Activated naive CD4-positive, alpha-beta T cell treated with anti-CD3 and anti-CD28 coated beads, Interleukin-2, amount 10 ng/mL, durations not matched to agents 7 days and 5 days (primary cell): Measurements from ENCODE around the gene SNTG2.
"Not testable (repeated sequence)": the region's sequence is repeated elsewhere in the genome, so short reads cannot be mapped to it uniquely, and the experiment has no call there.

ENCODE experiments used
- CTCF ChIA-PET: fragments of 350-600 bp; sonication (Branson Sonifier 250); formaldehyde crosslinking; loops from one replicate; lab custom pipeline; 2021; ENCODE audit warnings: antibody characterized with exemption; lab: Charles Lee
- DNase-seq: peaks from one replicate; pipeline ENCODE4 v3.0.0-alpha.2; 2020
- H3K27ac Mint-ChIP-seq: one replicate; pipeline ENCODE4 v1.8.0; 2021; ENCODE audit warnings: mild to moderate bottlenecking, moderate library complexity, mixed read lengths
- H3K27me3 Mint-ChIP-seq: one replicate; pipeline ENCODE4 v1.8.0; 2021; ENCODE audit warnings: mild to moderate bottlenecking, mixed read lengths
- H3K36me3 Mint-ChIP-seq: one replicate; pipeline ENCODE4 v1.8.0; 2021; ENCODE audit warnings: mixed read lengths
- H3K4me1 Mint-ChIP-seq: one replicate; pipeline ENCODE4 v1.8.0; 2021; ENCODE audit warnings: mixed read lengths
- H3K4me3 Mint-ChIP-seq: one replicate; pipeline ENCODE4 v1.8.0; 2021; ENCODE audit warnings: mild to moderate bottlenecking, moderate library complexity, mixed read lengths
- H3K9me3 Mint-ChIP-seq: one replicate; pipeline ENCODE4 v1.8.0; 2021; ENCODE audit warnings: mixed read lengths

The SNTG2 gene

GRCh38 chr2:950080-950966 is at the start of gene SNTG2:
Gene SNTG2 (plus strand): TSS chr2:950849. CDS start chr2:950997, 148 bp downstream.
- no peaks in the 10 kb centered on the region for H3K36me3 Mint-ChIP-seq
- peak within 1 kb of the TSS; percentile 68 for H3K4me3 Mint-ChIP-seq
- H3K9me3 Mint-ChIP-seq, result no peaks in the 10 kb centered on the region
- peak within 1 kb of the TSS; percentile 35 for H3K27ac Mint-ChIP-seq
- H3K27me3 Mint-ChIP-seq, result peaks cover 43% of the 10 kb centered on the region
- DNase-seq, result peak; percentile 74
- peaks cover 30% of the 10 kb centered on the region for H3K4me1 Mint-ChIP-seq
- CTCF ChIA-PET, result no interaction called here

DNA sequence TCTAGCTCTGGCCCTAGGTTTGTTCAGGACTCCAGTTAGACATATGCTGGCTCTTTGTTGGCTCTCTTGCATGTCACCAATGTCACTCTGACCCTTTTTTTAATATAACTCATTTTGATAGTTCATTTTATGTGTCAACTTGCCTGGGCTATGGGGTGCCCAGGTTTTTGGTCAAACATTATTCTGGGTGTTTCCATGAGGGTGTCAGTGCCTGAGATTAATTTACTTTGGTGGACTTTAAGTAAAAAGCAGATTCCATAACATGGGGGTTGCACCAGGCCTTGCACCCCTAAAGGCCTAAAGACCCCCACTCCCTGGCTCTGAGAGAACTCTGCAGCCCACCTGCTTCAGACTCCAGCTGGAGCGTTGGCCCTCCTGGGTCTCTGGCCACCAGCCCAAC is 48.1 kb upstream of the SNTG2 start:
- CTCF ChIA-PET, result interaction anchor here (0.7 kb wide), 1 partner anchor 884 kb away, joined by 3 read pairs; no protein-coding TSS in a partner anchor

GRCh38 chr2:903223-903900 is 47.3 kb upstream of the SNTG2 start:
- DNase-seq, result no peak
- no peak overlapping the region for H3K27ac Mint-ChIP-seq
- H3K36me3 Mint-ChIP-seq, result no peaks in the 10 kb centered on the region
- no peaks in the 10 kb centered on the region for H3K4me1 Mint-ChIP-seq
- no peaks in the 10 kb centered on the region for H3K27me3 Mint-ChIP-seq
- no peaks in the 10 kb centered on the region for H3K9me3 Mint-ChIP-seq
- H3K4me3 Mint-ChIP-seq, result no peak overlapping the region
- CTCF ChIA-PET, result interaction anchor here (0.7 kb wide), 1 partner anchor 884 kb away, joined by 3 read pairs; no protein-coding TSS in a partner anchor

More for the DNA sequence above, 48.1 kb upstream of the SNTG2 start:
- Mint-ChIP-seq H3K27ac (no peak overlapping the region), H3K4me3 (no peak overlapping the region), H3K27me3 (no peaks in the 10 kb centered on the region), H3K4me1 (no peaks in the 10 kb centered on the region), H3K9me3 (no peaks in the 10 kb centered on the region), H3K36me3 (no peaks in the 10 kb centered on the region)
- DNase-seq, result no peak

- H3K9me3 Mint-ChIP-seq, result no peaks in the 10 kb centered on the region
- H3K4me3 Mint-ChIP-seq, result no peak overlapping the region
- DNase-seq, result no peak
- H3K27me3 Mint-ChIP-seq, result no peaks in the 10 kb centered on the region
- no peaks in the 10 kb centered on the region for H3K4me1 Mint-ChIP-seq
- H3K36me3 Mint-ChIP-seq, result no peaks in the 10 kb centered on the region
- CTCF ChIA-PET, result no interaction called here
- no peak overlapping the region for H3K27ac Mint-ChIP-seq
Observed at GRCh38 chr2:904246-905024, 46.2 kb upstream of the SNTG2 start.

- Mint-ChIP-seq H3K4me3 (no peak overlapping the region), H3K36me3 (no peaks in the 10 kb centered on the region), H3K4me1 (no peaks in the 10 kb centered on the region), H3K9me3 (no peaks in the 10 kb centered on the region), H3K27me3 (no peaks in the 10 kb centered on the region), H3K27ac (no peak overlapping the region)
- CTCF ChIA-PET, result no interaction called here
- no peak for DNase-seq
Observed at GRCh38 chr2:905091-905832, 45.4 kb upstream of the SNTG2 start.

DNA sequence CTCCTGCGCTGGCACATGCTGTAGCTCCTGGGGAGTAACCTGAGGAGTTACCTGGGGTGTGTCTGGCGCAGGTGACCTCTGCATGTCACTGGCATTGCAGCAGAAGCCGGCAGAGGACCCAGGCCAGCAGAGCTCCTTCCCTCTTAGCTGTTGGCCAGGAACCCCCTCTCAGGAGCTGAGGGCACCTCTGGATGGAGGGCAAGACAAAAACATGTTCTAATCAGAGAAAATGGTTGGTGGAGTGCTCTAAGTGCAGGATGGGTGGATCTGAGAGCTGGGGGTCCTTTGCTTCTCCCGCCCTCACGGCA is 44.9 kb upstream of the SNTG2 start:
- Mint-ChIP-seq H3K27me3 (no peaks in the 10 kb centered on the region), H3K9me3 (peaks cover 3% of the 10 kb centered on the region), H3K4me3 (no peak overlapping the region), H3K4me1 (no peaks in the 10 kb centered on the region), H3K36me3 (no peaks in the 10 kb centered on the region), H3K27ac (no peak overlapping the region)
- DNase-seq, result no peak
- CTCF ChIA-PET, result no interaction called here

- H3K36me3 Mint-ChIP-seq, result no peaks in the 10 kb centered on the region
- H3K27me3 Mint-ChIP-seq, result no peaks in the 10 kb centered on the region
- no peaks in the 10 kb centered on the region for H3K4me1 Mint-ChIP-seq
- no peak for DNase-seq
- no peak overlapping the region for H3K4me3 Mint-ChIP-seq
- H3K27ac Mint-ChIP-seq, result no peak overlapping the region
- CTCF ChIA-PET, result no interaction called here
- peaks cover 5% of the 10 kb centered on the region for H3K9me3 Mint-ChIP-seq
Observed at GRCh38 chr2:907706-908105, 42.9 kb upstream of the SNTG2 start.

DNA sequence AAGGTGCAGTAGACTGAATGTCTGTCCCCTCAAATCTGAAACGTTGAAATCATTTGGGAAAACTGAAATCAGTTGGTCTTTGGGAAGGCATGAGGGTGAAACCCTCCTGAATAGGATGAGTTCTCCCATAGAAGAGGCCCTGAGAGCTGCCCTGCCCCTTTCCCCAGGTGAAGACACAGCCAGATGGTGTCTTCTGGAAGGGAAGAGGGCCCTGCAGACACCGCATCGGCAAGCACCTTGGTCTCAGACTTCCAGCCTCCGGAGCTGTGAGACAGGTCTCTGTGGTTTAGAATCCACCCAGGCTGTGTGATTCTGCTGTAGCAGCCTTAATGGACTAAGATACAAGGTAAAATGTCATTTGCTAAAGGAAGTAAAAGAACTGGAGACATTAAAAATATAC is 42.1 kb upstream of the SNTG2 start:
- H3K36me3 Mint-ChIP-seq, result no peaks in the 10 kb centered on the region
- no peaks in the 10 kb centered on the region for H3K4me1 Mint-ChIP-seq
- CTCF ChIA-PET, result no interaction called here
- no peak overlapping the region for H3K27ac Mint-ChIP-seq
- no peaks in the 10 kb centered on the region for H3K27me3 Mint-ChIP-seq
- no peak for DNase-seq
- no peak overlapping the region for H3K4me3 Mint-ChIP-seq
- peaks cover 5% of the 10 kb centered on the region for H3K9me3 Mint-ChIP-seq

DNA sequence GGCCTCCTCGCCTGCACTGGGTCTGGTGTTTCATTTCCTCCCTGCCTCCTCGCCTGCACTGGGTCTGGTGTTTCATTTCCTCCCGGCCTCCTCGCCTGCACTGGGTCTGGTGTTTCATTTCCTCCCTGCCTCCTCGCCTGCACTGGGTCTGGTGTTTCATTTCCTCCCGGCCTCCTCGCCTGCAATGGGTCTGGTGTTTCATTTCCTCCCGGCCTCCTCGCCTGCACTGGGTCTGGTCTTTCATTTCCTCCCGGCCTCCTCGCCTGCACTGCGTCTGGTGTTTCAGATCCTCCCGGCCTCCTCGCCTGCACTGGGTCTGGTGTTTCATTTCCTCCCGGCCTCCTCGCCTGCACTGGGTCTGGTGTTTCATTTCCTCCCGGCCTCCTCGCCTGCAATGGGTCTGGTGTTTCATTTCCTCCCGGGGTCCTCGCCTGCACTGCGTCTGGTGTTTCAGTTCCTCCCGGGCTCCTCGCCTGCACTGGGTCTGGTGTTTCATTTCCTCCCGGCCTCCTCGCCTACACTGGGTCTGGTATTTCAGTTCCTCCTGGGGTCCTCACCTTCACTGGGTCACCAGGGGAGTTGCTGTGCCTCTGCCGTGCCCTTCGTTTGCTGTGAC is 40.8 kb upstream of the SNTG2 start:
- H3K9me3 Mint-ChIP-seq, H3K27ac Mint-ChIP-seq, H3K4me3 Mint-ChIP-seq, DNase-seq, H3K36me3 Mint-ChIP-seq, CTCF ChIA-PET, H3K27me3 Mint-ChIP-seq, H3K4me1 Mint-ChIP-seq: not testable (repeated sequence)

DNA sequence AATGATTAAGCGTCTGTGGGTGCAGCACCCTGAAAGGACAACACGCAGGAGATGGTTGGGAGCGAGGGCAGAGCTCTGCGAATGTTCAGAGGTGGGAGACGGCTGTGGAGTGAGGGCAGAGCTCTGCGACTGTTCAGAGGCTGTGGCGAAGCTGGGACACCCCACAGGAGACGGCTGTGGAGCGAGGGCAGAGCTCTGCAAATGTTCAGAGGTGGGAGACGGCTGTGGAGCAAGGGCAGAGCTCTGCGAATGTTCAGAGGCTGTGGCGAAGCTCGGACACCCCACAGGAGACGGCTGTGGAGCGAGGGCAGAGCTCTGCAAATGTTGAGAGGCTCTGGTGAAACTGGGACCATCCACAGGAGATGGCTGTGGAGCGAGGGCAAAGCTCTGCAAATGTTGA is 40.0 kb upstream of the SNTG2 start:
- CTCF ChIA-PET, result interaction anchor here (0.6 kb wide), 1 partner anchor 186 kb away, joined by 4 read pairs; no protein-coding TSS in a partner anchor
- DNase-seq, result no peak
- Mint-ChIP-seq H3K4me3 (no peak overlapping the region), H3K36me3 (no peaks in the 10 kb centered on the region), H3K27me3 (no peaks in the 10 kb centered on the region), H3K4me1 (no peaks in the 10 kb centered on the region), H3K27ac (no peak overlapping the region), H3K9me3 (peaks cover 5% of the 10 kb centered on the region)

- Mint-ChIP-seq H3K27me3 (peaks cover 3% of the 10 kb centered on the region), H3K4me1 (no peaks in the 10 kb centered on the region), H3K27ac (no peak overlapping the region), H3K36me3 (no peaks in the 10 kb centered on the region), H3K9me3 (peaks cover 2% of the 10 kb centered on the region), H3K4me3 (no peak overlapping the region)
- no peak for DNase-seq
- CTCF ChIA-PET, result no interaction called here
Observed at GRCh38 chr2:915979-916378, 34.7 kb upstream of the SNTG2 start.

GRCh38 chr2:916935-917334 is 33.7 kb upstream of the SNTG2 start:
- no peaks in the 10 kb centered on the region for H3K4me1 Mint-ChIP-seq
- no peaks in the 10 kb centered on the region for H3K36me3 Mint-ChIP-seq
- no peak overlapping the region for H3K4me3 Mint-ChIP-seq
- H3K9me3 Mint-ChIP-seq, result no peaks in the 10 kb centered on the region
- no peak for DNase-seq
- CTCF ChIA-PET, result no interaction called here
- no peak overlapping the region for H3K27ac Mint-ChIP-seq
- peaks cover 3% of the 10 kb centered on the region for H3K27me3 Mint-ChIP-seq

DNA sequence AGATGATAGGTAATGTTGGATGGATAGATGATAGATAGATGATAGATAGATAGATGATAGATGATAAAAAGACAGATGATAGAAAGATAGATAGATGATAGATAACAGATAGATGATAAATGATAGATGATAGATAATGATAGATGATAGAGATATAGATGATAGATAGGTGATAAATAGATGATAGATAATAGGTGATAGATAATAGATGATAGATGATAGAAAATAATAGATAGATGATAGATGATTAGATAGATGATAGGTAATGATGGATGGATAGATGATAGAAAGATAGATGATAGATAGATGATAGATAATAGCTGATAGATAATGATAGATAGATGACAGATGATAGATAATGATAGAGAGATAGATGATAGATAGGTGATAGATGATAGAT is 31.0 kb upstream of the SNTG2 start:
- Mint-ChIP-seq H3K27me3 (peaks cover 3% of the 10 kb centered on the region), H3K4me1 (no peaks in the 10 kb centered on the region), H3K27ac (no peak overlapping the region), H3K4me3 (no peak overlapping the region), H3K9me3 (no peaks in the 10 kb centered on the region), H3K36me3 (no peaks in the 10 kb centered on the region)
- CTCF ChIA-PET, result no interaction called here
- DNase-seq, result no peak
